ENCODE data around the gene FSTL3. TPM values are rescaled to one million over a fixed set of nuclear protein-coding genes. Genes with fewer than 3 reads are reported as not detected.
A peak's percentile ranks its signal among the peaks of the same experiment; 100 is the strongest.

The FSTL3 gene
- total RNA-seq, 1 experiment from 2014 or later: 40.9 TPM

DNA sequence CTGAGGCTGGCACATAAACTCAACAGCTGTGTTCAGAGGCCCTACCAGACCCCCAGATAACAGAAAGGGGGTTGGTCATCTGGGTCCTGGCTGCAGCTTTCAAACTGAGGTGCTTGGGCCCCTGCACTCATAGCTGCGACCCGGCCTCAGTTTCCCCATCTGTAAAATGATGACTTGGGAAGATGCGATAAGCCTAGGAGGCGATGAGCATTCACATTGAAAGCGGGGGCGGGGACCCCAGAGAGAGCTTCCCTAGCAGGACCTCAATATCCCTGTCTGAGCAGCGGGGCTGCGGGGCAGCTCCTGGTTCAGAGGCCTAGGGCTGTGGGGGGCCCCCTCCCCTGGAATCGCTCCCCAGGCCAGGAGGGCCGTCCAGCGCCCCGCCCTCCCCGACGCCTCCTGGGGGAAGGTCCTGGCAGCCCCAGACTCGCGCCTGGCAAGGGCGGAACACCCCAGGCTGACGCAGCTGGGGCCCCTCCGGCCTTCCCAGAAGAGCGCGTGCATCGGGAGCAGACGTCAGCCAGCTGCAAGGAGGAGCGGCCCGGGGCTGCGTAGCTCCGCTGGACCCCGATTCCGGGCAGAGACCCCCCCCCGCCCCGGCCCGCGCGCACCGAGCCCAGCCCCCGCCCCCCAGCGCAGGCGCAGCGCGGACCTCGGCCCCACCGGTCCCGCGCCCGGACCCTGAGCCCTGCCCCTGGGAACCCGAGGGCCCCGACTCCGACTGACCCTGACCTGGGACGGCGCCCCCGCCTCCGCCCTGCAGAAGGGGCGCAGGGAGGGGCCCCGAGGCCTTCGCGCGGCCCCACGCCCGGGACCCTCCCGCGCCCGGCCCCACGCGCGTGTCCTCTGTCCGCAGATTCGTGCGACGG lies 3.5 kb downstream of the FSTL3 start:
- intact Hi-C loops (cut with micrococcal nuclease; ENCODE audit: unreplicated experiment): no loop called here
- BruUV-seq (replicated peaks): no TSS peak
- CTCF ChIA-PET: interaction anchor here (0.6 kb wide), 1 partner anchor 51 kb away, joined by 3 read pairs; no protein-coding TSS in a partner anchor

GRCh38 chr19:680287-681028 lies 4.3 kb downstream of the FSTL3 start:
- intact Hi-C loops (cut with micrococcal nuclease; ENCODE audit: unreplicated experiment): no loop called here

More for the DNA sequence above, 3.5 kb downstream of the FSTL3 start:
- DNase-seq: peak in 1 of 2 experiments; percentile 55
- POLR2A ChIA-PET (ENCODE audit: unreplicated experiment): interaction anchor here (0.7 kb wide), 1 partner anchor 104 kb away, joined by 6 read pairs; no protein-coding TSS in a partner anchor
- Histone ChIP-seq H3K4me1 (replicated peaks; ENCODE audit: insufficient read depth) (peaks cover 30% of the 10 kb centered on the region), H3K4me2 (peak overlapping the region; percentile 95), H4K20me1 (ENCODE audit: insufficient read depth) (no peaks in the 10 kb centered on the region), H3K27ac (no peak overlapping the region; the same call in 1 of the 2 replicates), H3K9me3 (ENCODE audit: insufficient read depth, low read depth) (no peaks in the 10 kb centered on the region), H2AFZ (no peak overlapping the region), H3K79me2 (ENCODE audit: low read depth) (peaks cover 19% of the 10 kb centered on the region), H3K36me3 (ENCODE audit: low read depth) (no peaks in the 10 kb centered on the region), H3K4me3 (peak overlapping the region; percentile 75), H3K9me2 (ENCODE audit: insufficient read depth) (no peaks in the 10 kb centered on the region), H3F3A (ENCODE audit: insufficient read depth, low read depth) (peaks cover 33% of the 10 kb centered on the region), H3K27me3 (ENCODE audit: insufficient read depth, low read depth) (no peaks in the 10 kb centered on the region)
- TF ChIP-seq CTCF (conservative IDR thresholded peaks at IDR 0.05): no peak
- no peak for TF ChIP-seq EZH2 (IDR thresholded peaks at IDR 0.05; ENCODE audit: low read depth)

More at GRCh38 chr19:680287-681028, 4.3 kb downstream of the FSTL3 start:
- Histone ChIP-seq H3K9me3 (ENCODE audit: insufficient read depth, low read depth) (no peaks in the 10 kb centered on the region), H3F3A (ENCODE audit: insufficient read depth, low read depth) (peaks cover 29% of the 10 kb centered on the region), H3K27me3 (ENCODE audit: insufficient read depth, low read depth) (no peaks in the 10 kb centered on the region), H2AFZ (peak overlapping the region; percentile 78; the same call in 1 of the 2 replicates), H3K4me3 (peak overlapping the region; percentile 75), H3K9me2 (ENCODE audit: insufficient read depth) (no peaks in the 10 kb centered on the region), H3K27ac (peak overlapping the region; percentile 67), H3K36me3 (ENCODE audit: low read depth) (no peaks in the 10 kb centered on the region), H3K4me1 (replicated peaks; ENCODE audit: insufficient read depth) (peaks cover 30% of the 10 kb centered on the region), H3K4me2 (peak overlapping the region; percentile 95), H3K79me2 (ENCODE audit: low read depth) (peaks cover 19% of the 10 kb centered on the region), H4K20me1 (ENCODE audit: insufficient read depth) (no peaks in the 10 kb centered on the region)
- no peak; the same call in 1 of the 2 replicates for TF ChIP-seq CTCF (conservative IDR thresholded peaks at IDR 0.05)
- TF ChIP-seq EZH2 (IDR thresholded peaks at IDR 0.05; ENCODE audit: low read depth): no peak
- BruUV-seq (replicated peaks): no TSS peak
- peak; percentile 94 to 98 for DNase-seq
- POLR2A ChIA-PET (ENCODE audit: unreplicated experiment): no interaction called here
- CTCF ChIA-PET: no interaction called here

All from PC-9 (cell line).